Endothelial cell of umbilical vein (primary cell): Measurements from ENCODE around the gene GALNT10. TPM values are rescaled to one million over a fixed set of nuclear protein-coding genes. Genes with fewer than 3 reads are reported as not detected.

Experiments used
- BruUV-seq: library from RNA; stranded (reverse); fragments of 400-500 nt; replicated peaks from 2 replicates; lab custom pipeline; 2021; lab: Mats Ljungman, UMichigan
- CTCF ChIA-PET: fragments of 300-600, 350-600 bp; sonication (Branson Sonifier 250); formaldehyde crosslinking; loops from one replicate; lab custom pipeline; 2021; ENCODE audit warnings: antibody characterized with exemption, inconsistent platforms; lab: Charles Lee
- POLR2A ChIA-PET: fragments of 300-600, 350-600 bp; sonication (Branson Sonifier 250); formaldehyde crosslinking; loops from one replicate; lab custom pipeline; 2021; ENCODE audit warnings: antibody characterized with exemption, inconsistent platforms; lab: Charles Lee
- DNase-seq: peaks from one replicate; pipeline ENCODE4 v3.0.0-alpha.2; 2011; ENCODE audit warnings: low read depth, low spot score
- FAIRE-seq: peaks from 2 replicates; lab custom pipeline; 2011; peaks lifted over from hg19 to GRCh38; lab: Jason Lieb, UNC
- H2AFZ ChIP-seq: 2 replicates; pipeline ENCODE4 v1.6.0; 2012; ENCODE audit warnings: low read depth, low read length, control low read depth, inconsistent platforms
- H3K27ac ChIP-seq: 2 replicates; pipeline ENCODE4 v1.5.1; 2011; ENCODE audit warnings: low read depth, mild to moderate bottlenecking, control low read depth, low read length, moderate library complexity; ENCODE audit not compliant: insufficient read depth
- H3K27me3 ChIP-seq, 2 experiments: 2 replicates each; pipeline versions ENCODE4 v1.6.0 to v1.6.1; 2011; ENCODE audit warnings: low read length in 2 of 2, mixed read lengths in 1 of 2; ENCODE audit not compliant: control insufficient read depth in 2 of 2, insufficient read depth in 2 of 2
- H3K36me3 ChIP-seq, 2 experiments: 2 replicates in 1 of 2; 3 replicates in 1 of 2; pipeline ENCODE4 v1.5.1; 2011; ENCODE audit warnings: low read length in 2 of 2, mild to moderate bottlenecking in 1 of 2, moderate library complexity in 1 of 2; ENCODE audit not compliant: control insufficient read depth in 2 of 2, insufficient read depth in 2 of 2; ENCODE audit errors: extremely low read depth in 1 of 2
- H3K4me1 ChIP-seq: 3 replicates; pipeline ENCODE4 v1.5.1; 2011; ENCODE audit warnings: mild to moderate bottlenecking, low read length; ENCODE audit not compliant: control insufficient read depth, insufficient read depth; ENCODE audit errors: extremely low read depth
- H3K4me2 ChIP-seq: 2 replicates; pipeline ENCODE4 v1.6.1; 2011; ENCODE audit warnings: low read length, control low read depth, mixed read lengths; ENCODE audit not compliant: insufficient read depth
- H3K4me3 ChIP-seq, 3 experiments: fragments of 200-600 bp in 1 of 3; sonication (generic), shearing (Covaris generic) in 1 of 3; replicated peaks in 1 of 3; 2 replicates each; pipeline ENCODE4 v1.5.1; 2011 to 2016; ENCODE audit warnings: control low read depth in 3 of 3, low read length in 3 of 3, mild to moderate bottlenecking in 2 of 3, inconsistent platforms in 1 of 3, low read depth in 1 of 3, moderate library complexity in 1 of 3; ENCODE audit not compliant: insufficient read depth in 1 of 3
- H3K79me2 ChIP-seq: 2 replicates; pipeline ENCODE4 v1.6.0; 2012; ENCODE audit warnings: low read length, inconsistent platforms; ENCODE audit not compliant: control insufficient read depth, insufficient read depth
- H3K9ac ChIP-seq: replicated peaks from 2 replicates; pipeline ENCODE3; 2011; ENCODE audit warnings: low read length, control low read depth; ENCODE audit not compliant: insufficient read depth; ENCODE audit errors: extremely low read depth
- H3K9me1 ChIP-seq: replicated peaks from 3 replicates; pipeline ENCODE4 v1.6.0; 2011; ENCODE audit warnings: mild to moderate bottlenecking, low read length; ENCODE audit not compliant: control insufficient read depth, insufficient read depth; ENCODE audit errors: extremely low read depth
- H3K9me3 ChIP-seq: replicated peaks from 2 replicates; pipeline ENCODE4 v1.5.1; 2012; ENCODE audit warnings: low read length, inconsistent platforms; ENCODE audit not compliant: control insufficient read depth, insufficient read depth
- H4K20me1 ChIP-seq: replicated peaks from 2 replicates; pipeline ENCODE3; 2011; ENCODE audit warnings: mild to moderate bottlenecking, low read length; ENCODE audit not compliant: control insufficient read depth, insufficient read depth; ENCODE audit errors: extremely low read depth
- EZH2 ChIP-seq: IDR thresholded peaks from 2 replicates; pipeline ENCODE4 v1.6.1; 2012; ENCODE audit warnings: borderline replicate concordance, low read depth, mild to moderate bottlenecking, moderate library complexity, low read length, inconsistent platforms; ENCODE audit not compliant: severe bottlenecking
- FOS ChIP-seq: IDR thresholded peaks from 2 replicates; pipeline ENCODE4 v1.6.1; 2011; ENCODE audit warnings: mild to moderate bottlenecking, low read length, moderate library complexity, borderline replicate concordance; ENCODE audit not compliant: insufficient read depth
- GATA2 ChIP-seq: IDR thresholded peaks from 2 replicates; pipeline ENCODE4 v1.7.0; 2011; ENCODE audit warnings: low read depth, mild to moderate bottlenecking, moderate library complexity, mixed read lengths, low read length; ENCODE audit not compliant: insufficient read length, insufficient read depth
- JUN ChIP-seq: IDR thresholded peaks from 2 replicates; pipeline ENCODE4 v1.6.1; 2011; ENCODE audit warnings: borderline replicate concordance, low read depth; ENCODE audit not compliant: insufficient read length, insufficient read depth
- MAX ChIP-seq: IDR thresholded peaks from 2 replicates; pipeline ENCODE4 v1.6.1; 2011; ENCODE audit not compliant: insufficient read depth, insufficient read length
- MYC ChIP-seq: IDR thresholded peaks from one replicate; pipeline ENCODE4 v1.6.1; 2011; ENCODE audit warnings: mild to moderate bottlenecking, low read depth, low read length
- POLR2A ChIP-seq: IDR thresholded peaks from 2 replicates; pipeline ENCODE4 v1.6.1; 2012; ENCODE audit warnings: low read depth, mild to moderate bottlenecking, control low read depth, low read length
- POLR2AphosphoS5 ChIP-seq: IDR thresholded peaks from 2 replicates; pipeline ENCODE4 v1.6.1; 2012; ENCODE audit warnings: low read depth, mild to moderate bottlenecking, control low read depth, low read length, moderate library complexity; ENCODE audit not compliant: insufficient read depth
- dilution Hi-C: fragments of 300-500 bp; cut with MboI; formaldehyde crosslinking; loops from one replicate; pipeline ENCODE4 v1.15.0; 2019; ENCODE audit warnings: low sequenced_read_pairs; ENCODE audit not compliant: extremely low pct_ligation_motif_present
- intact Hi-C: fragments of 100-400 bp; cut with micrococcal nuclease; formaldehyde crosslinking; loops from one replicate; pipeline ENCODE4 v1.10.0; 2022
- polyA plus RNA-seq, 4 experiments: library from polyadenylated mRNA; depleted of rRNA in 3 of 4; stranded (reverse) in 3 of 4; unstranded in 1 of 4; fragments of >200 nt; gene quantifications; 2 replicates each; pipeline versions ENCODE4 v1.2.1 to v1.2.3, GENCODE V29; 2011 to 2012; ENCODE audit warnings: missing spikeins in 1 of 4
- total RNA-seq: library from RNA; stranded (reverse); gene quantifications from 2 replicates; pipeline ENCODE4 v1.2.3, GENCODE V29; 2021
- TF ChIP-seq, protein P1 (sequence below), 2 donors: IDR thresholded peaks; 1 replicate in 1 of 2; 2 replicates in 1 of 2; pipeline ENCODE4 v1.5.1; 2011; ENCODE audit warnings: low read length in 2 of 2, mild to moderate bottlenecking in 2 of 2, moderate library complexity in 2 of 2, control low read depth in 1 of 2, inconsistent platforms in 1 of 2, low read depth in 1 of 2; ENCODE audit not compliant: insufficient read depth in 1 of 2; ENCODE audit errors: extremely low read depth in 1 of 2

GALNT10 gene
- total and polyA plus RNA-seq, 2 donors (not counting 3 experiments of a cell fraction or from before 2014, with no cell fraction given) = 70.2 to 77.6 TPM

DNA sequence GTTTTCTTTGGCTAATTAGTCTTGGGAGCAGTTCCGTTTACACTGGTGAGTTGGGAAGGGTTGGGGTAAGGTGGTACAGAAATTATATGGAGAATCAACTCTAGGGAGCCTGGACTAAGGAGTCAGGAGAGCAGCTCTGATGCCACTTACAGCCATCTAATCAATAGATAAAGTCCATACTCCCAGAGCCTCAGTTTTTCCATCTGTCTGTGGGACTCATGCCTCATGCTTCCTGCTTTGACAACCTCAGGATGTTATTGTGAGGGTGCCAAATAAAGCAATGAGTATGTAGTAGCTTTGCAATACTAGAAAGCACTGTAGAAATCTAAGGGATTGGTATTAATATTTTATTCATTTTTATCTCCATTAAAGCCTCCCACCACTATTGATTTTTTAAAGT, 105.0 kb downstream of the GALNT10 start:
- peaks cover 12 to 16% of the 10 kb centered on the region in 2 experiments for H3K36me3 ChIP-seq
- BruUV-seq = no TSS peak

More for the DNA sequence above, 105.0 kb downstream of the GALNT10 start:
- Histone ChIP-seq H3K27ac (no peak overlapping the region), H3K9me3 (no peaks in the 10 kb centered on the region), H3K9ac (no peak overlapping the region), H3K4me3 (no peak overlapping the region), H3K79me2 (peaks cover 5% of the 10 kb centered on the region), H3K27me3 (no peaks in the 10 kb centered on the region), H4K20me1 (no peaks in the 10 kb centered on the region), H3K4me2 (no peak overlapping the region), H3K9me1 (no peaks in the 10 kb centered on the region), H2AFZ (no peak overlapping the region), H3K4me1 (peaks cover 6% of the 10 kb centered on the region)
- dilution Hi-C loops (no loop called here), intact Hi-C loops (no loop called here)
- peak; percentile 26 for DNase-seq
- ChIA-PET CTCF (interaction anchor here (1.0 to 1.8 kb wide), 6 partner anchors 9 to 105 kb away, joined by 3 to 7 read pairs (median 4); partner anchors contain the start of gene GALNT10), POLR2A (interaction anchor here (1.0 kb wide), 1 partner anchor 8 kb away, joined by 3 read pairs; no protein-coding TSS in a partner anchor)
- no peak for TF ChIP-seq FOS
- TF ChIP-seq MYC = no peak
- no peak for TF ChIP-seq POLR2A
- TF ChIP-seq GATA2 = no peak
- no peak for TF ChIP-seq MAX
- TF ChIP-seq POLR2AphosphoS5 = no peak
- TF ChIP-seq JUN = no peak
- TF ChIP-seq EZH2 = no peak
- TF ChIP-seq, protein P1, sequence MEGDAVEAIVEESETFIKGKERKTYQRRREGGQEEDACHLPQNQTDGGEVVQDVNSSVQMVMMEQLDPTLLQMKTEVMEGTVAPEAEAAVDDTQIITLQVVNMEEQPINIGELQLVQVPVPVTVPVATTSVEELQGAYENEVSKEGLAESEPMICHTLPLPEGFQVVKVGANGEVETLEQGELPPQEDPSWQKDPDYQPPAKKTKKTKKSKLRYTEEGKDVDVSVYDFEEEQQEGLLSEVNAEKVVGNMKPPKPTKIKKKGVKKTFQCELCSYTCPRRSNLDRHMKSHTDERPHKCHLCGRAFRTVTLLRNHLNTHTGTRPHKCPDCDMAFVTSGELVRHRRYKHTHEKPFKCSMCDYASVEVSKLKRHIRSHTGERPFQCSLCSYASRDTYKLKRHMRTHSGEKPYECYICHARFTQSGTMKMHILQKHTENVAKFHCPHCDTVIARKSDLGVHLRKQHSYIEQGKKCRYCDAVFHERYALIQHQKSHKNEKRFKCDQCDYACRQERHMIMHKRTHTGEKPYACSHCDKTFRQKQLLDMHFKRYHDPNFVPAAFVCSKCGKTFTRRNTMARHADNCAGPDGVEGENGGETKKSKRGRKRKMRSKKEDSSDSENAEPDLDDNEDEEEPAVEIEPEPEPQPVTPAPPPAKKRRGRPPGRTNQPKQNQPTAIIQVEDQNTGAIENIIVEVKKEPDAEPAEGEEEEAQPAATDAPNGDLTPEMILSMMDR (IDR thresholded peaks at IDR 0.05; ENCODE audit: extremely low read depth in 1 of 2, insufficient read depth in 1 of 2, low read depth in 1 of 2, low read length in 2 of 2) = no peak
- FAIRE-seq = peak; percentile 65
